NCI-H345 treated with DMSO at 0.1 percent for 48 hours (cell line): ENCODE results near the gene ANXA6.

ENCODE experiments used
- DNase-seq: peaks from one replicate; lab custom pipeline; 2025; ENCODE audit not compliant: unreplicated experiment; lab: John Stamatoyannopoulos, UW

Gene ANXA6

GRCh38 chr5:151085517-151086041 is 72.0 kb downstream of the ANXA6 start:
- no peak for DNase-seq

DNA sequence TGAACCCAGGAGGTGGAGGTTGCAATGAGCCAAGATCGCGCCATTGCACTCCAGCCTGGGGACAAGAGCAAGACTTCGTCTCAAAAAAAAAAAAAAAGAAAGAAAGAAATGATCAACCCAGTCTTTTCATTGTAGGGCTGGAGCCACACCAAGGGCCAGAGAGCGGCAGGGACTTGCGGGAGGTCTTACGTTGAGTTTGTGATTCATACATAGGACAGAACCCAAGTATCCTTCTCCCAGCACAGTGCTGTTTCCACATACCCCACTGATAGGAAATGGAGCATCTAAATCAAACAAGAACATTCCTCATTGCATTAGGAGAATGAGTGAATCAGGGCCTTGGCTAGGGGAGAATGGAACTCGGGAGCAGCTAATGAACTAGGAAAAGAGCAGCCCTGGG is 73.2 kb downstream of the ANXA6 start:
- DNase-seq: no peak

DNA sequence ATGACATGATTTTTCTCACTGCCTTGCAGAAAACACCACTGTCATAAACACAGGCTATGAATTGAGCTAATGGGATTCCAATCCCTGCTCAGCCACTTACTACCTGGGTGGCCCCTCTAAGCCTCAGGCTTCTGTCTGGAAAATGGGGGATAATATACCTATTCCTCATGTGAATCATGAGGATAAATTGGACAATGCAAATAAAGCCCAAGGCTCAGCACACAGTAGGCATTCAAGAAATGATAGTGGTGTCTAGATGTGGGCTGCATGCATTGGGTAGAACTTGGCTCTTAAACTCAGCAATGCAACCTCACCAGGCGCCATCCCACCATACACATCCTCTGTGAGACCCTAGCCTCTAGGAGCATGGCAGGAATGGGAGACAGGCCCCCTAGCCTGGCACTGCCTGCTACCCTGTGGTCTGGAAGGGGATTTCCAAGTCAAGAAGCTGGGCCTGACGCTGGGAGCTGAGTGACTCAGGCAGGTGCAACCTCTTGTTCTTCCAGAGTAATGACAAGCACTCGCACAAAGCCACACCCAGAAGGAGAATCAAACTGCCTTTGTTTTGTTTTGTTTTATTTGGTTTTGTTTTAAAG is 74.4 kb downstream of the ANXA6 start:
- DNase-seq: peak; percentile 31

DNA sequence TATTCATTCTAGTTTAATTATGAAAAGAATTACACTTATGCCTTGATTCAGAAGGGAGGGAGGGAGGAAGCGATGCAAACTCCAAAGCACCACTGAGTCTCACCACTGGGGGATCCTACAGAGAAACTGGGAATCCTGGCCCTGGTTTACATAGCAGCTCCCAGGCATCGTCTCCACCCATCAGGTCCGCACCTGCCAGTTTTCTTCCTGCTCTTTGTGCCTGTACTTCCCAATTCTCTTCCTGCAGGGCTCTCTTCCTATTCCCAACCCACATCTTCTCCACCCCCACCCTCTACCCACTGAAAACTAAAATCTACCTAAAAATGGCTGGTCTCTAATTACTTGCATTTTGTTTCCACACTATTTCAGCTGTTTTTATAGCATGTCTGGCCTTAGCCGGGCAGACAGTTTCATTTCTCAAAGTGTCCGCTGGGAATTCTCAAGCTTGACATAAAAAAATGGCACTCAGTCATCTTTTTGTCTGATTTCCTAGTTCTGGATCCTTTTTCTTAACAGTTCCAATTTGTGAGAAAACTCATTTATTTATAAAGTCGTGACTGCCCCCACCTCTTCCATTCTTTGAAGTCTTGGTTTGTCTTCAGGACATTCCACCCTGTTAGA is 75.2 kb downstream of the ANXA6 start:
- peak; percentile 39 for DNase-seq

DNA sequence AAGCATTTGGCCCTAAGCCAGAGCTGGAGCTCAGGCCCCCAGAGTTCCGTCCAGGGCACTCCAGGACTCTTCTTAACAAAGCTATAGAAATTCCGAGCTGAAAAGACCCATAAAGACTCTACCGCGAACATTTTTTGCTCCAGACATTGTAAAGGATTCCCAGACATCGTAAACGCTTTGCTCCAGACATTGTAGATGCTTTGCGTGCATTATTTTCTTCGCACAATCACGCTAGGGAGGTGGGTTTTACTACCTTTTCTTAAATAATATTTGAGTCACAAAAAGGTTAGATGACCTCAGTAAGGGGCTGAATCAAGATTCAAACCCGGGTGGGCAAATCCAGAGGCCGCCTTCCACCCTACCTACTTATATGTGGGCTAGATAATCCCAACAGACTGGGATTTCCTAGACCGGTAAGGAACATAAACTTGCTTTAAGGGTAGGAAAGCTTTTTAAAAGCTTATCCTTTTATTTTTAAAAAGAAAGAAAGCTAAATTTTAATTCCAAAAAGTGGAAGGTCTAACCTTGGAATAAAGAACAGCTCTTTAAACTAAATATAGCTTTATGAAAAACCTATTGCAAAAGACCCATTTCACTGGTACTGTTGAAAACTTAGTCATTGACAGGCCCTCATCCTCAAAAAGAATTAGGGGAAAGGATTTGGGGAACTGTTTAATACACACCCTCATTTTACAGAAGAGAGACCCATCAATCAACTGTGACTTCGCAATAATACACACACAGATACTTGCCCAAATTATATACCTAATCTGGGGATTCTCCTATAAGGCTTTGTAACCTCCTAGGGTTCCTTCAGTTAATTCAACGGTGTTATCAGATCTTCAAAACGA is 75.9 kb downstream of the ANXA6 start:
- no peak for DNase-seq

- DNase-seq: peak; percentile 79
Observed at GRCh38 chr5:151080613-151081430, 76.8 kb downstream of the ANXA6 start, which contains the start of gene TNIP1. TNIP1 (minus strand) TSS chr5:151081034; CDS start chr5:151065095, 15,939 bp downstream.

GRCh38 chr5:151079838-151080612 is 77.6 kb downstream of the ANXA6 start:
- no peak for DNase-seq

GRCh38 chr5:151078490-151079262 is 78.9 kb downstream of the ANXA6 start:
- no peak for DNase-seq

GRCh38 chr5:151077967-151078366 is 79.6 kb downstream of the ANXA6 start:
- DNase-seq: no peak

- DNase-seq: no peak
Observed at GRCh38 chr5:151077419-151077818, 80.2 kb downstream of the ANXA6 start.

DNA sequence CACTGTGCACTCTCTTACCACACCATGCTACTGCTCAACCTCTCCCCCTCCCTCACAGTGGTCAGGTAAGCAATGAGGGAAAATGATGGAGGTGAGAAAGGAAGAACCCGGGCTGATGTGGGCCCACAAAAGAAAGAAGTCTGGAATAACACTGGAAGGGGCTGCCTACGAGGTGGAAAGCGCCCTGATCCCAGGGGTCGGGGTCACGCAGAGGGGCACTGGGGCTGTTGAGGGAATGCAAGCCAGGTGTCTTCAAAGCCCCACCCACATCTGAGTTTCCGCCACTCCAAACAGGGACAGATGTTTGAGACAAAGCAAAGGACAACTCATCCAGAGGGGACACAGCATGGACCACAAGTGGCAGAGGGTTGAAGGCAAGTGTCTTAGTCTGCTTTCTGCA is 81.0 kb downstream of the ANXA6 start:
- no peak for DNase-seq

DNA sequence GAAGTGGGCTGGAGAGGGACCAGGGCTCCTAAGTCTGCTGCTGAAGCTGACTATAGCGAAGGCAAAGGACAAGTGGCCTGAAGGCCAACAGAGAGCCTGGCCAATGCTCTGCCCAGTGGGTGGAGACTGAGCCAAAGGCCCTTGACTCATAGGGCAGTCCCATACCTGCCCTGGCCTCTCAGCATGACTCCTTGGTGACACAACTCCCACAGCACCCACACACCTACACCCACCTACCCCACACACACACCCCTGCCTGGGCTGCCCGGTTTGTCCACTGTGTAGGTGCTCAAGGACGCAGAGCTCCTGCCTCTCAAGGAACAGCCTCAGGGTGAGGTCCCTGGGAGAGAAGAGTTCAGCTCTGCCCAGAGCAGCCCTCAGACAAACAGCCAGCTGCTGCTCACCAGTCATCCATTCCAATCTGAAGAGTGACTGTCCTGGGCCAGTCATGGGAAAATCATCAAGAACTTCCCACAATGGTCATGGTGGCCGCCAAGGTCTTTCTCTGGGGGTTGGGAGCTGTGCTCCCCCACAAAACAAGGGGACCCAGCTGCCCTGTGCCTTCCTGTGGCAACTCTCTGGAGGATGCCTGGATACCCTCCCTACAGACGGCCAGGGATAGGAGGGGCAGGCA is 81.8 kb downstream of the ANXA6 start:
- no peak for DNase-seq

- DNase-seq: no peak
Observed at GRCh38 chr5:151074557-151074956, 83.0 kb downstream of the ANXA6 start.

- DNase-seq: no peak
Observed at GRCh38 chr5:151073280-151073679, 84.3 kb downstream of the ANXA6 start.

GRCh38 chr5:151072630-151073025 is 85.0 kb downstream of the ANXA6 start:
- DNase-seq: no peak

DNA sequence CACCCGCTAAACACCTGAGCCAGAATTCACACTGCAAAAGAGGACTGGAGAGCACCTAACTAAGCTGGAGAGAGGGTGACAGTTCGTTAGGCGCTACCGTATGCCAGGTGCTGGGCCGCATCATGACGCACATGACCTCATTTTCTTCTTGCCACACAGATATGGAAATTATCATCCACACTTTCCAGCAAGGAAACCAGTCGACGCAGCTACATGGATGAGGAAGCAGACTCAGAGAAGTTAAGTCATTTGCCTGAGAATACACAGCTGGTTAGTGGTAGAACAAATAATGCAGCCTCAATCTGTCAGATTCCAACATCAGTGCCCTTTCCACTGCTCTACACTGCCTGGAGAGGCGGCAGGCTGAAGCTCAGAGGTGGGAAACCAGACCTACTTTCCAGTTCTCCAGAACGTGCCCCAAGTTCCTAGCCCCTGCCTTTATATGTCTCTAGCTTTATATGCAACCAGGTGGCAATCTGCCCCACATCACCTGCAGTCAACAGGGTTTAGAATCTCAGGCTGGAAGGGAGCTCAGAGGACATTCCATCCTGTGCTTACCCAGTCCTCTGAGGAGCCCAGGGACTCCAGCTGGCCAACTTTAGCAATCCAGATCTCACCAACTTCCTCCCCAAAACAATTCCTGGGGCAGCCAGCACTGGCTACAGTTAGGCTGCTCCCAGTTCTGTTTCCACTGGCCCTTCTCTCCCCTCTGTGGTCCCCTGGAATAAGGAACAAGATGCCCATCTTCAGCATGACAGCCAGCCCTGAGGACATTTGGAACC is 85.5 kb downstream of the ANXA6 start:
- DNase-seq: no peak

GRCh38 chr5:151071021-151071420 is 86.6 kb downstream of the ANXA6 start:
- no peak for DNase-seq

- DNase-seq: no peak
Observed at GRCh38 chr5:151070449-151070848, 87.1 kb downstream of the ANXA6 start.
